GM10248 (cell line): ENCODE measurements around the gene STMND1.

Source experiments
- CTCF ChIA-PET: fragments of 300-600 bp; sonication (Branson Sonifier 250); formaldehyde crosslinking; extraction: SDS; loops from one replicate; lab custom pipeline; 2021; ENCODE audit warnings: antibody characterized with exemption; lab: Yijun Ruan, JAX
- POLR2A ChIA-PET: fragments of 350-650 bp; sonication (Branson Sonifier 250); formaldehyde crosslinking; extraction: SDS; loops from one replicate; lab custom pipeline; 2020; ENCODE audit warnings: antibody characterized with exemption; lab: Yijun Ruan, JAX
- DNase-seq: peaks from one replicate; pipeline ENCODE4 v3.0.0; 2012; ENCODE audit errors: extremely low spot score
- CTCF ChIP-seq: IDR thresholded peaks from 2 replicates; pipeline ENCODE4 v1.5.1; 2012; ENCODE audit warnings: mild to moderate bottlenecking, low read depth; ENCODE audit errors: extremely low read depth, missing control alignments, control extremely low read depth

STMND1 gene

GRCh38 chr6:17096096-17096495, 5.8 kb upstream of the STMND1 start:
- ChIA-PET CTCF (interaction anchor here (1.1 kb wide), 1 partner anchor 17 kb away, joined by 3 read pairs; no protein-coding TSS in a partner anchor), POLR2A (no interaction called here)
- no peak for TF ChIP-seq CTCF
- no peak for DNase-seq

- ChIA-PET POLR2A (no interaction called here), CTCF (interaction anchor here (1.1 kb wide), 1 partner anchor 16 kb away, joined by 3 read pairs; no protein-coding TSS in a partner anchor)
- no peak for DNase-seq
- TF ChIP-seq CTCF, result no peak
These were observed 5.2 kb upstream of the STMND1 start for GRCh38 chr6:17096652-17097051.

GRCh38 chr6:17097982-17098381, 3.9 kb upstream of the STMND1 start:
- ChIA-PET CTCF (no interaction called here), POLR2A (no interaction called here)
- no peak for TF ChIP-seq CTCF
- DNase-seq, result no peak

- TF ChIP-seq CTCF, result no peak
- ChIA-PET POLR2A (no interaction called here), CTCF (interaction anchor here (1.3 kb wide), 1 partner anchor 8 kb away, joined by 4 read pairs; no protein-coding TSS in a partner anchor)
- no peak for DNase-seq
These were observed 3.3 kb upstream of the STMND1 start for GRCh38 chr6:17098538-17098937.

GRCh38 chr6:17099401-17100059, 2.3 kb upstream of the STMND1 start:
- TF ChIP-seq CTCF, result no peak
- DNase-seq, result no peak
- CTCF ChIA-PET, result interaction anchor here (1.3 kb wide), 1 partner anchor 9 kb away, joined by 4 read pairs; no protein-coding TSS in a partner anchor
- POLR2A ChIA-PET, result no interaction called here

GRCh38 chr6:17100806-17101205, 1.0 kb upstream of the STMND1 start:
- CTCF ChIA-PET, result no interaction called here
- DNase-seq, result no peak
- TF ChIP-seq CTCF, result no peak
- POLR2A ChIA-PET, result interaction anchor here (0.6 kb wide), 1 partner anchor 193 kb away, joined by 3 read pairs; no protein-coding TSS in a partner anchor
